Measurements from ENCODE around the gene YY1. TPM values are rescaled to one million over a fixed set of nuclear protein-coding genes. Genes with fewer than 3 reads are reported as not detected.

YY1 gene
- total RNA-seq, 1 donor from 2014 or later, result 60.6 TPM

DNA sequence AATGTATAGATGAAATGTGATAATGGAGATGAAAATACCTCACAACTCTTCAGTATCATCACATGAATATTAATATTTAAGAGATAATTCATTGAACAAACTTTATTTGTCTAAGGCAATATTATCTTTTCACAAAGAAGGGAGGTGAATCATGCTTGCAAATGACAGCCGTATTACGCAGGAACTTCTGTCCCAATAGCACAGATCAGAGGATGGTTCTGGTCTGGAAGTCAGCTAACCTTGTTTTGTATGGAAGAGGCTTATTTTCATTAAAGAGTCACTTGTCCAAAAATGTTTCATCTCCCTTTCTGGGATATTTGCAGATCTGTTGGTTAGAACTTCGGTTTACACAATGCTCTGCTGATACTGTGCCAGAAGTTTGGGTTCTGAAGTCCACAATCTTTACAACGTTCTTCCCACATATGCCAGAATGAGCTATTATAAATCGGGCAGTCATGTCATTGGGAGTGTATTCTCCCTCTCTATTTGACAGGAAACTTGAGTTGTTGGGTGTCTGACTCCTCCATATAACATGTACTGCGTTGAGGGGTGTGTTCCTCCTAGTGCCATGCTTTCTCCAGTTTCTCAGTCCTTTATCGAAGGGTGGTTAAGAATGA, 29.8 kb downstream of the YY1 start:
- H3K27me3 Mint-ChIP-seq (ENCODE audit: unreplicated experiment), result no peaks in the 10 kb centered on the region
- H3K36me3 Mint-ChIP-seq (ENCODE audit: unreplicated experiment), result no peaks in the 10 kb centered on the region
- H3K27ac Mint-ChIP-seq (ENCODE audit: unreplicated experiment), result no peak overlapping the region
- DNase-seq, result no peak
- H3K4me1 Mint-ChIP-seq (ENCODE audit: low read depth, unreplicated experiment), result no peaks in the 10 kb centered on the region
- no peak overlapping the region for H3K4me3 Mint-ChIP-seq (ENCODE audit: unreplicated experiment)
- H3K9me3 Mint-ChIP-seq (ENCODE audit: unreplicated experiment), result peaks cover 5% of the 10 kb centered on the region
- TF ChIP-seq, protein P1, sequence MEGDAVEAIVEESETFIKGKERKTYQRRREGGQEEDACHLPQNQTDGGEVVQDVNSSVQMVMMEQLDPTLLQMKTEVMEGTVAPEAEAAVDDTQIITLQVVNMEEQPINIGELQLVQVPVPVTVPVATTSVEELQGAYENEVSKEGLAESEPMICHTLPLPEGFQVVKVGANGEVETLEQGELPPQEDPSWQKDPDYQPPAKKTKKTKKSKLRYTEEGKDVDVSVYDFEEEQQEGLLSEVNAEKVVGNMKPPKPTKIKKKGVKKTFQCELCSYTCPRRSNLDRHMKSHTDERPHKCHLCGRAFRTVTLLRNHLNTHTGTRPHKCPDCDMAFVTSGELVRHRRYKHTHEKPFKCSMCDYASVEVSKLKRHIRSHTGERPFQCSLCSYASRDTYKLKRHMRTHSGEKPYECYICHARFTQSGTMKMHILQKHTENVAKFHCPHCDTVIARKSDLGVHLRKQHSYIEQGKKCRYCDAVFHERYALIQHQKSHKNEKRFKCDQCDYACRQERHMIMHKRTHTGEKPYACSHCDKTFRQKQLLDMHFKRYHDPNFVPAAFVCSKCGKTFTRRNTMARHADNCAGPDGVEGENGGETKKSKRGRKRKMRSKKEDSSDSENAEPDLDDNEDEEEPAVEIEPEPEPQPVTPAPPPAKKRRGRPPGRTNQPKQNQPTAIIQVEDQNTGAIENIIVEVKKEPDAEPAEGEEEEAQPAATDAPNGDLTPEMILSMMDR (IDR thresholded peaks at IDR 0.05; ENCODE audit: partially characterized antibody, unreplicated experiment), result no peak

DNA sequence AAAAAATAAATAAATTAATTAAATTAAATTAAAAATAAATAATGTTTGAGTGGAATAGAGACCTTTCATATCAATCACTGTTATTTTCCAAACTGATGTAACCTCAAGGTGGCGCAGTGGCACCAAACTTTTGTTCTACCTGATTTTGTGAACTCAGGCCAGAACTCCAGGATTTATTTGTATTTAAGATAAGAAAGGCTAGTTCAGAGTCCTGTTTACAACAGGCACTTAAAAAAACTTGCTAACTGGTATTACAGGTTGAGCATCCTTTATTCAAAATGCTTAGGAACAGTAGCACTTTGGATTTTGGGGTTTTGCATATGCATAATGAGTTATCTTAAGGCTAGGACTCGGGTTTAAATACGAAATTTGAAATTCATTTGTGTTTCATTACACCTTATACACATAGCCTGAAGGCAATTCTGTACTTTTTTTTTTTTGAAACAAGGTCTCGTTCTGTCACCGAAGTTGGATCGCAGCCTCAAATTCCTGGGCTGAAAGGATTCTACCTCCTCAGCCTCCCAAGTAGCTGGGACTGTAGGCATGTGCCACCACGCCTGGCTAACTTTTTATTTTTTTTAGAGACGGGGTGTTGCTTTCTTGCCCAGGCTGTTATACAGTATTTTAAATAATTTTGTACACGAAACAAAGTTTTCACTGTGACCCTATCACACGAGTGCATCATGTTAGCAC, 32.4 kb downstream of the YY1 start:
- H3K9me3 Mint-ChIP-seq (ENCODE audit: unreplicated experiment), result peaks cover 3% of the 10 kb centered on the region
- TF ChIP-seq, protein P1 (IDR thresholded peaks at IDR 0.05; ENCODE audit: partially characterized antibody, unreplicated experiment), result peak; percentile 41
- H3K27me3 Mint-ChIP-seq (ENCODE audit: unreplicated experiment), result no peaks in the 10 kb centered on the region
- no peaks in the 10 kb centered on the region for H3K36me3 Mint-ChIP-seq (ENCODE audit: unreplicated experiment)
- no peak overlapping the region for H3K27ac Mint-ChIP-seq (ENCODE audit: unreplicated experiment)
- peaks cover 3% of the 10 kb centered on the region for H3K4me1 Mint-ChIP-seq (ENCODE audit: low read depth, unreplicated experiment)
- DNase-seq, result no peak
- H3K4me3 Mint-ChIP-seq (ENCODE audit: unreplicated experiment), result no peak overlapping the region

DNA sequence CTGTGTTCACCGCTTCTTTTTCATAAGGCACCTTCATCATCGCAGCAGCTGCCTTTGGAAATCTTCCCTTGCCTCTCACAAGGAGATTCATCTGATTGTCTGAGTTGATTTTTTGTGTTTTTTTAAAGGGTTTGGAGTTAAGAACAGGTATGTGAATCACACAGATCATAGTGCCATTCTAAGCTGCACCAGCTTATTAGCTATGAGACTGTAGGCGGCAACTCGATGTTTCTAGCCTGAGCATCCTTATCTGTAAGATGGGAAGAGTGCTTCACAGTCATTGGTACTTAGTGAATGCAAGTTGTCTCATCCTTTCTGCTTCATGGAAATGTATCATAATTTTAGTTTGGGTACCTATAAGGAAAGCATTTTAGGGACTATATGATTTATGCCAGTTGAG, 35.3 kb downstream of the YY1 start:
- TF ChIP-seq, protein P1 (IDR thresholded peaks at IDR 0.05; ENCODE audit: partially characterized antibody, unreplicated experiment), result no peak
- Mint-ChIP-seq H3K36me3 (ENCODE audit: unreplicated experiment) (no peaks in the 10 kb centered on the region), H3K27me3 (ENCODE audit: unreplicated experiment) (no peaks in the 10 kb centered on the region), H3K27ac (ENCODE audit: unreplicated experiment) (no peak overlapping the region), H3K4me3 (ENCODE audit: unreplicated experiment) (no peak overlapping the region), H3K4me1 (ENCODE audit: low read depth, unreplicated experiment) (peaks cover 3% of the 10 kb centered on the region), H3K9me3 (ENCODE audit: unreplicated experiment) (peaks cover 3% of the 10 kb centered on the region)
- DNase-seq, result no peak

DNA sequence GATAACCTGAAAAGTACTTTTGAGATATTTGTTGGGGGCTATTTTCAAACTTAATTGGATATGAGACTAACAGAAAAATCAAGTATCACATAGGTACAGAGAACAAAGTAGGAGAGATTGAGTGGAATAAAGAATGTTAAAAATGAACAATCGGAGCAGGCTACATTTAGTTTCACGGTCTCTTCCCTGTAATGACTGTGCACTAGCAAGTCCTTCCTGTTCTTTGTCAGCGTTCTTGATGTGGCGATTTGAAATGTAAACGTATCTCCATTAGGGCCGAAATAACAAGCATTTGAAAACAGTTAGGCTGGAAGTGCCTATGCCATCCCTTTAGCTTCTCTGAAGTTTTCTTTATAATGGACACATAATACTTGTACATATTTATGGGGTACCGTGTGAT, 36.3 kb downstream of the YY1 start:
- TF ChIP-seq, protein P1 (IDR thresholded peaks at IDR 0.05; ENCODE audit: partially characterized antibody, unreplicated experiment), result no peak
- Mint-ChIP-seq H3K27me3 (ENCODE audit: unreplicated experiment) (no peaks in the 10 kb centered on the region), H3K36me3 (ENCODE audit: unreplicated experiment) (no peaks in the 10 kb centered on the region), H3K4me1 (ENCODE audit: low read depth, unreplicated experiment) (peaks cover 3% of the 10 kb centered on the region), H3K27ac (ENCODE audit: unreplicated experiment) (no peak overlapping the region), H3K9me3 (ENCODE audit: unreplicated experiment) (peaks cover 3% of the 10 kb centered on the region), H3K4me3 (ENCODE audit: unreplicated experiment) (no peak overlapping the region)
- no peak for DNase-seq

DNA sequence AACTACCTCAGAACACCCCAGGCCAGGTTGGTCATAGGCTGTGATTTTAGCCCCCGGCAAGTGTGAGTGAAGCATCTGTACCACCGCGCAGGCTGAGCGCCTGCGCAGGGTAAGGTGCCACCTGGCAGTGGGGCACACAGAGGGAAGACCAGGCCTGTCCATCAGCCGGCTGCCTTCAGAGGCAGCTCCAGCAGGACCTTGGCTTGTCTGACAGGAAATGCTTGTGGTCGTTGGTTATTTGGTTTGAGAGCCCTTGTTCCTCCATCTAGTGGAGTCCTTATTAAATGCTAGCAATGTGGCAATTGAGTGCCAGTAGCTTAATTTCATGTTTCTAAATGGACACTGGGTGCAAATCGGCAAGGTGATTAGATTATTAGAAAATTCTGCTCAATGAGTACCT, 39.8 kb downstream of the YY1 start:
- TF ChIP-seq, protein P1 (IDR thresholded peaks at IDR 0.05; ENCODE audit: partially characterized antibody, unreplicated experiment), result no peak

More for the DNA sequence above, 39.8 kb downstream of the YY1 start:
- H3K27me3 Mint-ChIP-seq (ENCODE audit: unreplicated experiment), result peaks cover 6% of the 10 kb centered on the region
- no peaks in the 10 kb centered on the region for H3K36me3 Mint-ChIP-seq (ENCODE audit: unreplicated experiment)
- peaks cover 15% of the 10 kb centered on the region for H3K4me1 Mint-ChIP-seq (ENCODE audit: low read depth, unreplicated experiment)
- no peak for DNase-seq
- H3K27ac Mint-ChIP-seq (ENCODE audit: unreplicated experiment), result no peak overlapping the region
- H3K4me3 Mint-ChIP-seq (ENCODE audit: unreplicated experiment), result no peak overlapping the region
- no peaks in the 10 kb centered on the region for H3K9me3 Mint-ChIP-seq (ENCODE audit: unreplicated experiment)

All from glutamatergic neuron (in vitro differentiated cells).